GM12891 (cell line): ENCODE data around the gene APBB2.

Experiments used
- PAX5 ChIP-seq: IDR thresholded peaks from 2 replicates; pipeline ENCODE4 v1.6.1; 2011; ENCODE audit warnings: low read length, moderate library complexity, mild to moderate bottlenecking; ENCODE audit not compliant: insufficient read depth, severe bottlenecking
- POLR2A ChIP-seq: IDR thresholded peaks from 2 replicates; pipeline ENCODE4 v1.6.1; 2011; ENCODE audit warnings: low read depth, low read length, control low read depth
- POLR2AphosphoS5 ChIP-seq: IDR thresholded peaks from 2 replicates; pipeline ENCODE4 v1.6.1; 2011; ENCODE audit warnings: low read depth, low read length, control low read depth
- POU2F2 ChIP-seq: IDR thresholded peaks from 2 replicates; pipeline ENCODE4 v1.6.1; 2011; ENCODE audit warnings: low read depth, mild to moderate bottlenecking, control low read depth, low read length, moderate library complexity
- SPI1 ChIP-seq: IDR thresholded peaks from 2 replicates; pipeline ENCODE4 v1.6.1; 2011; ENCODE audit warnings: low read depth, low read length, control low read depth
- TAF1 ChIP-seq: IDR thresholded peaks from 2 replicates; pipeline ENCODE4 v1.6.1; 2011; ENCODE audit warnings: low read depth, low read length, control low read depth

GRCh38 chr4:41258783-41259182 lies 44.4 kb upstream of the APBB2 start:
- TF ChIP-seq POLR2A (no peak), POLR2AphosphoS5 (no peak), TAF1 (no peak), SPI1 (no peak), POU2F2 (no peak), PAX5 (no peak)
